HEK293T (cell line): ENCODE data around the gene LRRC71.

Experiments used
- ARNT ChIP-seq: fragments of 450-650 bp; IDR thresholded peaks from 2 replicates; pipeline ENCODE4 v1.6.1; 2017; ENCODE audit warnings: mild to moderate bottlenecking
- BHLHE40 ChIP-seq: fragments of 450-650 bp; IDR thresholded peaks from 2 replicates; pipeline ENCODE4 v1.6.1; 2016; ENCODE audit warnings: mild to moderate bottlenecking, moderate library complexity, borderline replicate concordance
- ELF4 ChIP-seq: fragments of 450-650 bp; IDR thresholded peaks from 2 replicates; pipeline ENCODE4 v1.6.1; 2017; ENCODE audit warnings: antibody characterized with exemption
- FOXA1 ChIP-seq: fragments of 450-650 bp; IDR thresholded peaks from 2 replicates; pipeline ENCODE4 v1.6.1; 2016; ENCODE audit warnings: mild to moderate bottlenecking
- FOXK2 ChIP-seq: fragments of 450-650 bp; IDR thresholded peaks from 2 replicates; pipeline ENCODE4 v1.6.1; 2016; ENCODE audit warnings: mild to moderate bottlenecking
- LEF1 ChIP-seq: fragments of 450-650 bp; IDR thresholded peaks from 2 replicates; pipeline ENCODE4 v1.6.1; 2017; ENCODE audit warnings: mild to moderate bottlenecking, borderline replicate concordance
- NFRKB ChIP-seq: fragments of 450-650 bp; IDR thresholded peaks from 2 replicates; pipeline ENCODE4 v1.6.1; 2016; ENCODE audit warnings: mild to moderate bottlenecking, moderate library complexity
- SP1 ChIP-seq: fragments of 450-650 bp; IDR thresholded peaks from 2 replicates; pipeline ENCODE4 v1.6.1; 2017
- SUZ12 ChIP-seq: fragments of 450-650 bp; IDR thresholded peaks from 2 replicates; pipeline ENCODE4 v1.6.1; 2016; ENCODE audit warnings: mild to moderate bottlenecking
- TARDBP ChIP-seq: fragments of 450-650 bp; IDR thresholded peaks from 2 replicates; pipeline ENCODE4 v1.6.1; 2016

DNA sequence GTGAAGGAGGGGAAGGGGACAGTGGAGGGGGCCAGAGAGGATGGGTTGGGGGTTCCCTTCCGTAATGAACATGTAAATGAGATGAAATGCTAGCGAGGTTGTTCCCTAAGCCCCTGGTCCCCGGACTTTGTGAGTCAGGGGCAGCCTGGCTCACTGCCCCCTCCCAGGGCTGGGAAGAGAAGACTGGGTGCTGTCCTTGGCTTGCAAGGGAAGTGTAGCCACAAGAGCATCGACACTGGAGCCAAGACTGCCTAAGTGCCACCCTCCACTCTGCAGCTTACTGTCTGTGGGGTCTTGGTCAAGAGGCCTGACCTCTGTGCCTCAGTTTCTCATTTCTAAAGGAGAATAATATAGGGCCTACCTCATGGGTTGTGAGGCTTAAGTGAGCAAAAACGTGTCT is 26.4 kb upstream of the LRRC71 start:
- TF ChIP-seq SUZ12 (no peak), FOXK2 (no peak), NFRKB (no peak), SP1 (no peak), BHLHE40 (no peak), ELF4 (no peak), LEF1 (no peak), TARDBP (no peak), FOXA1 (no peak), ARNT (no peak)
